GM12865 (cell line): ENCODE data around the gene CEPT1.
A peak's percentile ranks its signal among the peaks of the same experiment; 100 is the strongest.

Source experiments
- DNase-seq: peaks from one replicate; pipeline ENCODE4 v3.0.0; 2010; ENCODE audit warnings: low read depth
- H3K4me3 ChIP-seq: 2 replicates; pipeline ENCODE4 v1.5.1; 2011; ENCODE audit warnings: mild to moderate bottlenecking, low read depth, low read length, control low read depth
- TF ChIP-seq, protein P1 (sequence below): IDR thresholded peaks from 2 replicates; pipeline ENCODE4 v1.5.1; 2011; ENCODE audit warnings: low read length, control low read depth, low read depth, inconsistent platforms; ENCODE audit not compliant: insufficient read depth; ENCODE audit errors: missing control alignments

The CEPT1 gene

DNA sequence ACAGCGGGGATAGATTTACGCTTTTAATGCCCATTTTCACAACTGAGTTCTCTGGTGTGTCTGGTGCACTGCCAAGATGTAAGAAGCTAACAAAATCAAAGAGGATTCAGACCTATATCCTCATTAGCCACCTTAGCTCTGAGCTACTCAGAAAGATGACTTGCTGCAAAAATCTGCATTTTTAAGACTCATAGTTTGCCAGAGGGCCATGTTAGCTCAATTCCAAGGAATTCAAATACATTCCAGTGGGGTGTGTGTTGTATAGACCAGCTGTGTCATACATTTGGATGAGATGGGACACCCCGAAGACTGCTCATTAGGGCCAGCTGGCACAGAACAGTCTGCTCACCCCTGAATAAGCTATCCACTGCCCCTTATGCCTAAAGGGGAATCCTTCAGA lies 51.5 kb downstream of the CEPT1 start:
- no peak overlapping the region for H3K4me3 ChIP-seq
- TF ChIP-seq, protein P1, sequence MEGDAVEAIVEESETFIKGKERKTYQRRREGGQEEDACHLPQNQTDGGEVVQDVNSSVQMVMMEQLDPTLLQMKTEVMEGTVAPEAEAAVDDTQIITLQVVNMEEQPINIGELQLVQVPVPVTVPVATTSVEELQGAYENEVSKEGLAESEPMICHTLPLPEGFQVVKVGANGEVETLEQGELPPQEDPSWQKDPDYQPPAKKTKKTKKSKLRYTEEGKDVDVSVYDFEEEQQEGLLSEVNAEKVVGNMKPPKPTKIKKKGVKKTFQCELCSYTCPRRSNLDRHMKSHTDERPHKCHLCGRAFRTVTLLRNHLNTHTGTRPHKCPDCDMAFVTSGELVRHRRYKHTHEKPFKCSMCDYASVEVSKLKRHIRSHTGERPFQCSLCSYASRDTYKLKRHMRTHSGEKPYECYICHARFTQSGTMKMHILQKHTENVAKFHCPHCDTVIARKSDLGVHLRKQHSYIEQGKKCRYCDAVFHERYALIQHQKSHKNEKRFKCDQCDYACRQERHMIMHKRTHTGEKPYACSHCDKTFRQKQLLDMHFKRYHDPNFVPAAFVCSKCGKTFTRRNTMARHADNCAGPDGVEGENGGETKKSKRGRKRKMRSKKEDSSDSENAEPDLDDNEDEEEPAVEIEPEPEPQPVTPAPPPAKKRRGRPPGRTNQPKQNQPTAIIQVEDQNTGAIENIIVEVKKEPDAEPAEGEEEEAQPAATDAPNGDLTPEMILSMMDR = no peak
- DNase-seq = peak; percentile 4

- DNase-seq = peak; percentile 16
- no peak overlapping the region for H3K4me3 ChIP-seq
- TF ChIP-seq, protein P1 = no peak
These were observed 52.1 kb downstream of the CEPT1 start for GRCh38 chr1:111192074-111192473.

DNA sequence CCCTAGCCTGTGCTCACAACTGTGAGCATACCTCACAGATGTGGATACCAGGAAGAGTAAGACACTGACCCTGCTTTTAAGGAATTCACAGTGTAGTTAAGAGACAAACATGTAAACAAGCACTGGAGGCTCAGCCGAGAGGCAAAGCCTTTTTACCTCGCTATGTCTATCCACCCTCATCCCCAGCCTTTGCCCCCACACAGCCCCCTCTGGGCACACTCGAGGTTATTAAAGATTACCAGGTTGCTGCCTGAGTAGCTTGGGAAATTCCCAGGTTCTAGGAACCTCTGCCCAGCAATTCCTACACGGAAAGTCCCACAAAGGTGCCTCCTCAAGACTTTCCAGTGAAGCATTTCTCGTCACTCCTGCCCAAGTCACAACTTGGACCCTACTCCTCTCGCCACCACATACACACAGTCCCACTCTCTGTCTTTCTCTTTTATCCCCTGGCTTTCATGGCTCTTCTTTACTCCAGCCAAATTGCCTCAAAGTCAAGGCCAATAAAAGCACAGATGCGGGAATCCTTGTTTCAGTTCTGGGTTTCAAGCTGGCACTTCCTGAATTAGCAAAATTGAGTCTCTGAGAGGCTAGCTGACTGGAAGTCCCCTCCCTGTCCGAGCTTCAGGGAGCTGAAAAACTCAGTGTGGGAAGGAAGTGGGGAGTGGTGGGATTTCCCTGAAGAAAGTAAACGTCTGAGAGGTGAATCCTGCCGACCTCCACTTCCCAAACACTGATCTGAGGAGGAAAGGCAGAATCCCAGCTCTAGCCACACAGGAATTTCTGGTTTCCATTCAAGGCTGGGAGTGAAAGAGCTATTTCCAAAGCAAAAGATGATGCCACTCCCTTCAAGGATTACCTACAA lies 52.9 kb downstream of the CEPT1 start:
- no peak overlapping the region; the same call in 1 of the 2 replicates for H3K4me3 ChIP-seq
- TF ChIP-seq, protein P1 = no peak
- peak; percentile 74 for DNase-seq

GRCh38 chr1:111193712-111194480 lies 53.9 kb downstream of the CEPT1 start:
- TF ChIP-seq, protein P1 = no peak
- H3K4me3 ChIP-seq = peak overlapping the region; percentile 16
- DNase-seq = peak; percentile 10

DNA sequence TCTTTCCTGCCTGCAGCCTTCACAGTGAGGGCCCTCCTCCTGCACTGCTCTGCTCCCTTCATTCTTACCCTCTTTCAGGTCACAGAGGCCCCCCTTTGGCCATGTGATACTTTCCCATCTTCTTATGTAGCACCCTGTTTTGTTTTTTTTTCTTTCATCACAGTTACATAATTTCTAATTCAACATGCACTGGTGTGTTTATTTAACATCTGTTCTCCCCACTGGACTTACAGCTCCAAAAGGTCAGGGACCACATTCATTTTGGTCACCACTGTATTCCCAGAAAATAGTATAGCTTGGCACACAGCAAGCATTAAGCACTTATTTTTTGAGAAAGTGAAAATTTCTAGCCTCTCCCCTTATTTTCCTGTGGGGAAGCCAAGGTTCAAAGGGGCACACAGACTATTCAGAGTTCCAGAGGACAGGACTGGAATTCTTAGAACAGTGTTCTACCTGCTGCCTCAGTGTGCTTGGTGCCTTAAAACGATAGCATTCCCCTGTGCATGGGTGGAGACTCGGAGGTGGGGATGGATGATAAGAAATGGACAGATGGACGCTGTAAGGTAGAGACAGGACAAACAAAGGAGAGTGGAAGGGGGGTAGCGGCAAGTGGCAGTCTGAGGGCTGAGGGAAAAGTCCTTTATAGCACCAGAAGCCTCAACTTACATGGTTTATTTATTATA lies 55.1 kb downstream of the CEPT1 start:
- H3K4me3 ChIP-seq = peak overlapping the region; percentile 74
- no peak for DNase-seq
- TF ChIP-seq, protein P1 = no peak

- peak overlapping the region; percentile 74 for H3K4me3 ChIP-seq
- TF ChIP-seq, protein P1 = no peak
- no peak for DNase-seq
These were observed 56.2 kb downstream of the CEPT1 start for GRCh38 chr1:111196213-111196612.
